Fibroblast of villous mesenchyme (primary cell): ENCODE results near the gene GRB7. TPM values are rescaled to one million over a fixed set of nuclear protein-coding genes. Genes with fewer than 3 reads are reported as not detected.
"Not testable (repeated sequence)": the region's sequence is repeated elsewhere in the genome, so short reads cannot be mapped to it uniquely, and the experiment has no call there.

Experiments
- DNase-seq: peaks from one replicate; pipeline ENCODE4 v3.0.0-alpha.2; 2010; ENCODE audit warnings: low read depth
- H3K4me3 ChIP-seq: 2 replicates; pipeline ENCODE4 v1.5.1; 2011; ENCODE audit warnings: low read depth, mild to moderate bottlenecking, low read length
- CTCF ChIP-seq: IDR thresholded peaks from 2 replicates; pipeline ENCODE4 v1.5.1; 2012; ENCODE audit warnings: low read depth, mild to moderate bottlenecking, low read length; ENCODE audit not compliant: insufficient read depth
- total RNA-seq: library from RNA; depleted of rRNA; stranded (reverse); fragments of >200 nt; gene quantifications from 2 replicates; pipeline ENCODE4 v1.2.3, GENCODE V29; 2012

The GRB7 gene
- total RNA-seq, 1 donor: 1.3 TPM

GRCh38 chr17:39757931-39758873, 20.5 kb downstream of the GRB7 start:
- DNase-seq: no peak
- TF ChIP-seq CTCF: no peak
- H3K4me3 ChIP-seq: no peak overlapping the region

- no peak for DNase-seq
- H3K4me3 ChIP-seq: no peak overlapping the region
- TF ChIP-seq CTCF: no peak
Measured at GRCh38 chr17:39759204-39759603, 21.5 kb downstream of the GRB7 start.

- no peak for TF ChIP-seq CTCF
- no peak overlapping the region for H3K4me3 ChIP-seq
- DNase-seq: no peak
Measured at GRCh38 chr17:39761861-39762496, 24.2 kb downstream of the GRB7 start.

- TF ChIP-seq CTCF: no peak
- no peak overlapping the region for H3K4me3 ChIP-seq
- peak; percentile 44 for DNase-seq
Measured at GRCh38 chr17:39763051-39763820, 25.5 kb downstream of the GRB7 start.

- not testable (repeated sequence) for DNase-seq
Measured at GRCh38 chr17:39764171-39764570, 26.4 kb downstream of the GRB7 start.

GRCh38 chr17:39765175-39765574, 27.4 kb downstream of the GRB7 start:
- H3K4me3 ChIP-seq: no peak overlapping the region
- no peak for DNase-seq
- TF ChIP-seq CTCF: no peak

More at GRCh38 chr17:39764171-39764570, 26.4 kb downstream of the GRB7 start:
- not testable (repeated sequence) for H3K4me3 ChIP-seq

- H3K4me3 ChIP-seq: no peak overlapping the region
- no peak for TF ChIP-seq CTCF
- no peak for DNase-seq
Measured at GRCh38 chr17:39765766-39766165, 28.0 kb downstream of the GRB7 start.
